ENCODE data around the gene ZNF556.

ZNF556 gene

DNA sequence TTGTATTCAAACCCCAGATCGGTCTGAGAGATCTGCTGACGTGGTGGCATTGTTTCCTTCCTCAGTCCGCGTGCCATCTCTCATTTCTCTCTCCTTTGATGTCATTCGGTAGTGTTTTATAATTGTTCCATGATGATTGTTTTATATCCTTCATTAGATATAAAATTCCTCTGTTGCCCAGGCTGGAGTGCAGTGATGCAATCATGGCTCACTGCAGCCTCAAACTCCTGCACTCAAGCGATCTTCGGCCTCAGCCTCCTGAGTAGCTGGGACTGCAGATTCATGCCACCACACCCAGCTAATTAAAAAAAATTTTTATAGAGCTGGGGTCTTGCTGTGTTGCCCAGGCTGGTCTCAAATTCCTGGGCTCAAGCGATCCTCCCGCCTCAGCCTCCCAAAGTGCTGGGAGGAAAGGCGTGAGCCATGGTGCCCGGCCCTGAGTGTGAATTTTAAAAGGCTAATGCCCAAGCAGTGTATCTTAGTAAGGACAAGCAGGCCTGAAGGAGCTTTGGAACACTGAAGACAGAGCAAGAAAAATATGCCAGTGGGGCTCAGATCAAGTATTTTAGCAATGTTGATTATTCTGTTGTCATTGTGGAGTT lies 38.9 kb downstream of the ZNF556 start:
- DNase-seq (ENCODE audit: low spot score): no peak

DNA sequence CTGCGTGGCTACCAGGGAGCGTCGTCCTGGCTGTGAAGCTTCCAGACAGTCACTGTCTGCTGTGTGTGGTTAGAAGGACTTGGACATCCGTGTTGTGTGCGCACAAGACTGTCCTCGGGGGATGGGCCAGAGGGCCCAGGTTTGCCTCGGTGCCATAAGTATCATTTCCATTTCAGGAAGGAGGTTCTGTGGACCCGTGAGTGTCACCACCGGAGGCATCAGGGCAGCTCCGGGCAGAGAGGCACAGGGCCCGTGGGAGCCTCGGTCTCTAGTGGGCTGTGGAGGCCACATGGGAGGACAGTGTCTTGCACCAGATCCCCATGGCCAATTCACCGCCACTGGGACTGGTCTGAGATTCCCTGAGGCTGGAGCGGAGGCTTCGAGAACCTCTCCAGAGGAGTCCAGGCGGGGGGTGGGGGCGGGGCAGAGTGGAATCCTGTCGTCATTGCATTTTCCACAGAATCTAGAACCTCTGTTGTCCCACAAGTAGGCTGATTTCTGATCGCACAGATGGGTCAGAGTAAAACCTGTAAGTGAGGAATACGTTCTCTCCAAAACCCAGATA lies 39.6 kb downstream of the ZNF556 start:
- no peak for DNase-seq (ENCODE audit: low spot score)

DNA sequence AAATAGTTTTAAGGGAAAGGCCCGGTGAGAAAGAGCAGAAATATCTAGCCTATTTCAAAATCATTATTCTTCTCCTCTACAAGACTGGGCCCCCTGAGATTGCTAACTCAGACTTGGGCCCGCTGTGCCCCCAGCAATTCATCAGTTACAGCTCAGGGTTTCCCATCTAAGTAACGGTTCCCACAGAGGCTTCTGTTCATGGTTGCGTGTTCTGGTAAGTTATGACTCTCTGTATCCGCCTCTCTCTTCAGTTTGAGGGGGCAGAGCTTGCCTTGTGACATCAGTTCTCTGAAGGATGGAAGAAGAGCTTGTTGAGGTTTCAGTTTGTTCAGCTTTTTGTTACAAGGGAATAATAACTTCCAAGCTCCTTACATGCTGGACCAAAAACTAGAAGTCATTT lies 45.2 kb downstream of the ZNF556 start:
- no peak for DNase-seq (ENCODE audit: low spot score)

DNA sequence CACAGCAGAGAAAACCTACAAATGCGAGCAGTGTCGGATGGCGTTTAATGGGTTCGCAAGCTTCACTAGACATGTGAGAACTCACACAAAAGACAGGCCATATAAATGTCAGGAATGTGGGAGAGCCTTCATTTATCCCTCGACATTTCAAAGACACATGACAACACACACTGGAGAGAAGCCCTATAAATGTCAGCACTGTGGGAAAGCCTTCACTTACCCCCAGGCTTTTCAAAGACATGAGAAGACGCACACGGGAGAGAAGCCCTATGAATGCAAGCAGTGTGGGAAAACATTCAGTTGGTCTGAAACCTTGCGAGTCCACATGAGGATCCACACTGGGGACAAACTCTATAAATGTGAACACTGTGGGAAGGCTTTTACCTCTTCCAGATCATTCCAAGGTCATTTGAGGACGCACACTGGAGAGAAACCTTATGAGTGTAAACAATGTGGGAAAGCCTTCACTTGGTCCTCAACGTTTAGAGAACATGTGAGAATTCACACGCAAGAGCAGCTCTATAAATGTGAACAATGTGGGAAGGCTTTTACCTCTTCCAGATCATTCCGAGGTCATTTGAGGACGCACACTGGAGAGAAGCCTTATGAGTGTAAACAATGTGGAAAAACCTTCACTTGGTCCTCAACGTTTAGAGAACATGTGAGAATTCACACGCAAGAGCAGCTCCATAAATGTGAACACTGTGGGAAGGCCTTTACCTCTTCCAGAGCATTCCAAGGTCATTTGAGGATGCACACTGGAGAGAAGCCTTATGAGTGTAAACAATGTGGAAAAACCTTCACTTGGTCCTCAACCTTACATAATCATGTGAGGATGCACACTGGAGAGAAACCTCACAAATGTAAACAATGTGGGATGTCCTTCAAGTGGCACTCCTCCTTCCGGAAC lies 50.4 kb downstream of the ZNF556 start:
- DNase-seq (ENCODE audit: low spot score): no peak

- DNase-seq (ENCODE audit: low spot score): no peak
Measured at GRCh38 chr19:2922987-2923386, 55.9 kb downstream of the ZNF556 start.

DNA sequence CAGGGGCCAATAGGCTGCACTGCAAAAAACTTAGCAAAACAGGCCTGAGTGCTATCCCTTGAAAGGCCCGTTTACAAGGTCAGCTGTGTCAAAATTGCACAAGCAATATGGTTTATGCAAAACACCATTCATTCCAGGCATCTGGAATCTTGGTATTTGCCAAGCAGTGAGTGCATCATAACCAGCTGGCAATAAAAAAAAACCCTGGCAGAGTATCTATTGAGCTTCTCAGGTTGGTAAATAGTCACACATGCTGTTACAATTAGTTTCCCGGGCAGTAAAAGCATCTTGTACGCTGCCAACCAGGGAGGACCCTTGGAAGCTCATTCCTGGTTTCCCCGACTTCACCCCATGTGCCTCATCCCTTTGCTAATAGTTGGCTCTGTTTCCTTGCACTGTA lies 56.4 kb downstream of the ZNF556 start:
- DNase-seq (ENCODE audit: low spot score): peak; percentile 78

GRCh38 chr19:2926341-2927031 lies 59.4 kb downstream of the ZNF556 start:
- DNase-seq (ENCODE audit: low spot score): no peak

- DNase-seq (ENCODE audit: low spot score): no peak
Measured at GRCh38 chr19:2927032-2927430, 59.9 kb downstream of the ZNF556 start.

Data from AG08395 (cell line).